GM12878 (cell line): ENCODE measurements around the gene PRKCD. TPM values are rescaled to one million over a fixed set of nuclear protein-coding genes. Genes with fewer than 3 reads are reported as not detected.

Experiments
- ATAC-seq: fragments of 200-7000 bp; cut with Tn5 transposase; 3 replicates; pipeline ENCODE4 v1.9.1; 2020; ENCODE audit warnings: mild to moderate bottlenecking, moderate library complexity
- BruUV-seq: library from RNA; stranded (reverse); fragments of 400-500 nt; replicated peaks from 2 replicates; lab custom pipeline; 2021; lab: Mats Ljungman, UMichigan
- CTCF ChIA-PET: fragments of 300-600 bp; sonication (Branson Sonifier 250); formaldehyde crosslinking; extraction: SDS; loops from one replicate; lab custom pipeline; 2021; ENCODE audit warnings: inconsistent platforms; lab: Yijun Ruan, JAX
- POLR2A ChIA-PET: fragments of 350-600 bp; formaldehyde crosslinking; extraction: SDS; loops from one replicate; lab custom pipeline; 2021; ENCODE audit warnings: inconsistent platforms; lab: Charles Lee
- RAD21 ChIA-PET: fragments of 300-600 bp; sonication (Branson Sonifier 250); formaldehyde crosslinking; loops from one replicate; lab custom pipeline; 2023; ENCODE audit warnings: antibody characterized with exemption; ENCODE audit not compliant: unreplicated experiment; lab: Charles Lee
- SMC1A ChIA-PET: fragments of 300-600 bp; sonication (Branson Sonifier 250); formaldehyde crosslinking; loops from one replicate; lab custom pipeline; 2023; ENCODE audit not compliant: unreplicated experiment, uncharacterized antibody; lab: Charles Lee
- DNase-seq: peaks from one replicate; pipeline ENCODE4 v3.0.0-alpha.2; 2011; ENCODE audit warnings: low read depth, low spot score
- FAIRE-seq: peaks from 3 replicates; lab custom pipeline; 2011; peaks lifted over from hg19 to GRCh38; lab: Jason Lieb, UNC
- H2AFZ ChIP-seq: 2 replicates; pipeline ENCODE4 v1.6.0; 2011; ENCODE audit warnings: low read depth, low read length, control low read depth; ENCODE audit not compliant: control insufficient read depth
- H3K27ac ChIP-seq: 2 replicates; pipeline ENCODE4 v1.5.1; 2011; ENCODE audit warnings: control low read depth; ENCODE audit not compliant: control insufficient read depth, insufficient read depth
- H3K27me3 ChIP-seq, 2 experiments: replicated peaks in 1 of 2; 2 replicates each; pipeline versions ENCODE4 v1.6.0 to v1.6.1; 2011; ENCODE audit warnings: low read length in 1 of 2; ENCODE audit not compliant: control insufficient read depth in 2 of 2, insufficient read depth in 2 of 2
- H3K36me3 ChIP-seq, 2 experiments: 2 replicates each; pipeline ENCODE4 v1.5.1; 2011; ENCODE audit warnings: low read length in 1 of 2; ENCODE audit not compliant: control insufficient read depth in 2 of 2, insufficient read depth in 2 of 2
- H3K4me1 ChIP-seq: 2 replicates; pipeline ENCODE4 v1.6.1; 2011; ENCODE audit warnings: mild to moderate bottlenecking, low read length, moderate library complexity, mixed read lengths; ENCODE audit not compliant: control insufficient read depth, insufficient read depth
- H3K4me2 ChIP-seq: 2 replicates; pipeline ENCODE4 v1.6.0; 2011; ENCODE audit warnings: control low read depth; ENCODE audit not compliant: control insufficient read depth, insufficient read depth
- H3K4me3 ChIP-seq: fragments of 200-600 bp; sonication (generic); 2 replicates; pipeline ENCODE4 v1.5.1; 2016
- H3K79me2 ChIP-seq: 2 replicates; pipeline ENCODE4 v1.6.0; 2011; ENCODE audit warnings: low read length; ENCODE audit not compliant: control insufficient read depth, insufficient read depth
- H3K9ac ChIP-seq: 2 replicates; pipeline ENCODE4 v1.8.0; 2011; ENCODE audit warnings: low read length, control low read depth, mixed read lengths; ENCODE audit not compliant: control insufficient read depth, insufficient read depth
- H3K9me3 ChIP-seq: replicated peaks from 3 replicates; pipeline ENCODE4 v1.5.1; 2011; ENCODE audit warnings: mild to moderate bottlenecking, low read length; ENCODE audit not compliant: control insufficient read depth, insufficient read depth
- H4K20me1 ChIP-seq: 2 replicates; pipeline ENCODE4 v1.6.0; 2011; ENCODE audit not compliant: control insufficient read depth, insufficient read depth
- DPF2 ChIP-seq: fragments of 450-650 bp; IDR thresholded peaks from 2 replicates; pipeline ENCODE4 v1.6.1; 2017; ENCODE audit warnings: mild to moderate bottlenecking
- IKZF2 ChIP-seq, 2 experiments: fragments of 450-650 bp; IDR thresholded peaks; 2 replicates each; pipeline ENCODE4 v1.6.1; 2017; ENCODE audit warnings: mild to moderate bottlenecking in 2 of 2, moderate library complexity in 2 of 2
- IRF4 ChIP-seq: IDR thresholded peaks from 2 replicates; pipeline ENCODE4 v1.6.1; 2011; ENCODE audit warnings: low read depth, low read length
- JUND ChIP-seq: IDR thresholded peaks from 2 replicates; pipeline ENCODE4 v1.6.1; 2012; ENCODE audit warnings: low read depth, mild to moderate bottlenecking, low read length, improper control_type of control experiment, moderate library complexity
- NKRF ChIP-seq: fragments of 450-650 bp; conservative IDR thresholded peaks from 2 replicates; pipeline ENCODE4 v1.6.1; 2017; ENCODE audit warnings: mild to moderate bottlenecking, moderate library complexity
- NR2C1 ChIP-seq: fragments of 450-650 bp; IDR thresholded peaks from 2 replicates; pipeline ENCODE4 v1.6.1; 2017; ENCODE audit warnings: antibody characterized with exemption, mild to moderate bottlenecking, moderate library complexity
- SMAD1 ChIP-seq: fragments of 450-650 bp; IDR thresholded peaks from 2 replicates; pipeline ENCODE4 v1.6.1; 2018; ENCODE audit warnings: mild to moderate bottlenecking, low read depth; ENCODE audit not compliant: partially characterized antibody
- SMAD5 ChIP-seq: IDR thresholded peaks from 2 replicates; pipeline ENCODE4 v1.6.1; 2016; ENCODE audit warnings: antibody characterized with exemption, low read depth
- SMC3 ChIP-seq: IDR thresholded peaks from 2 replicates; pipeline ENCODE4 v1.6.1; 2011; ENCODE audit warnings: low read length, improper control_type of control experiment, borderline replicate concordance
- TCF12 ChIP-seq: IDR thresholded peaks from 2 replicates; pipeline ENCODE4 v1.6.1; 2011; ENCODE audit warnings: low read depth, mild to moderate bottlenecking, low read length
- ZNF384 ChIP-seq: IDR thresholded peaks from 2 replicates; pipeline ENCODE4 v1.6.1; 2012; ENCODE audit warnings: low read depth, mild to moderate bottlenecking, low read length, improper control_type of control experiment, borderline replicate concordance
- WGBS: methylation state at CpG from one replicate; pipeline ENCODE4 v1.1.6; 2016; ENCODE audit warnings: low lambda C conversion rate; ENCODE audit not compliant: insufficient replicate concordance, insufficient coverage; ENCODE audit errors: missing lambda C conversion rate; 5-methylcytosine and 5-hydroxymethylcytosine counted together
- in situ Hi-C: fragments of 300-500 bp; cut with MboI; formaldehyde crosslinking; loops from 9 replicates; pipeline ENCODE4 v1.14.3; 2018; ENCODE audit warnings: mixed read lengths
- intact Hi-C: fragments of 100-400 bp; cut with micrococcal nuclease; formaldehyde crosslinking; loops from one replicate; pipeline ENCODE4 v1.14.2; 2022; ENCODE audit not compliant: unreplicated experiment
- polyA plus RNA-seq, 11 experiments: library from polyadenylated mRNA; depleted of rRNA in 4 of 11; unstranded in 6 of 11; stranded (reverse) in 5 of 11; fragments of >200 nt; fragmentation: Nextera tagmentation in 4 of 11; fragmentation: Illumina TruSeq in 1 of 11; extraction: Ambion mirVana in 4 of 11; extraction: Trizol in 1 of 11; gene quantifications; 1 replicate in 1 of 11; 2 replicates in 10 of 11; pipeline versions ENCODE4 v1.2.1 to v1.2.3, GENCODE V29; 2011 to 2016; ENCODE audit warnings: inconsistent platforms in 2 of 11, missing spikeins in 2 of 11, low read depth in 1 of 11
- total RNA-seq, 4 experiments: library from RNA; depleted of rRNA in 3 of 4; stranded (reverse); fragments of >200 nt in 3 of 4; fragmentation: Illumina TruSeq in 1 of 4; extraction: Trizol in 1 of 4; gene quantifications; 2 replicates each; pipeline versions ENCODE4 v1.2.1 to v1.2.3, GENCODE V29; 2013 to 2021
- TF ChIP-seq, protein P1 (sequence below): fragments of 450-650 bp; IDR thresholded peaks from 2 replicates; pipeline ENCODE4 v1.6.1; 2016; ENCODE audit warnings: mild to moderate bottlenecking
- TF ChIP-seq, protein P2 (sequence below): fragments of 450-650 bp; IDR thresholded peaks from 2 replicates; pipeline ENCODE4 v1.6.1; 2014; ENCODE audit warnings: mild to moderate bottlenecking
- TF ChIP-seq, protein P3 (sequence below): IDR thresholded peaks from 2 replicates; pipeline ENCODE4 v1.6.1; 2012; ENCODE audit warnings: low read depth, low read length, improper control_type of control experiment
- TF ChIP-seq, protein P4 (sequence below): IDR thresholded peaks from 2 replicates; pipeline ENCODE4 v1.6.1; 2012; ENCODE audit warnings: low read depth, low read length, improper control_type of control experiment

Gene PRKCD
- total and polyA plus RNA-seq, 10 of the 15 experiments (the other 5 are each of a cell fraction or from before 2014, with no cell fraction given) = 10.0 to 114 (median 42.4) TPM

DNA sequence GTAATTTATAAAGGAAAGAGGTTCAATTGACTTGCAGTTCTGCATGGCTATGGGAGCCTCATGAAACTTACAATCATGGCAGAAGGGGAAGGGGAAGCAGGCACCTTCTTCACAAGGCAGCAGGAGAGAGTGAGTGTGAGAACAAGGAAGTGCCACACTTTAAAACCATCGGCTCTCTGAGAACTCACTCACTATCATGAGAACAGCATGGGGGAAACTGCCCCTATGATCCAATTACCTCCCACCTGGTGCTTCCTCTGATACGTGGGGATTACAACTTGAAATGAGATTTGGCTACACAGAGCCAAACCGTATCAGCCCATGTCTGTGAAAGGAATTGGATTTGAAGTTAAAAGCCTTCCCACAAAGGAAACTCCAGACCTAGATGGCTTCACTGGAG lies 55.7 kb downstream of the PRKCD start:
- Histone ChIP-seq H3K4me3 (no peak overlapping the region), H3K4me2 (no peak overlapping the region), H3K9me3 (no peaks in the 10 kb centered on the region; the same call in 2 of the 3 replicates), H3K4me1 (no peaks in the 10 kb centered on the region; the same call in 1 of the 2 replicates), H3K27ac (no peak overlapping the region), H3K27me3 (no peaks in the 10 kb centered on the region), H3K79me2 (no peaks in the 10 kb centered on the region), H4K20me1 (no peaks in the 10 kb centered on the region), H2AFZ (no peak overlapping the region), H3K9ac (no peak overlapping the region), H3K36me3 (peaks cover 0 to 3% of the 10 kb centered on the region in 2 experiments; a peak in 1 of 4 replicates)
- no peak for FAIRE-seq
- ATAC-seq = no peak
- in situ Hi-C loops (no loop called here), intact Hi-C loops (no loop called here)
- no TSS peak for BruUV-seq
- 75% methylated on average over 3 of the region's 3 CpGs for WGBS
- RAD21 ChIA-PET = no interaction called here
- SMC1A ChIA-PET = no interaction called here
- DNase-seq = no peak
- CTCF ChIA-PET = no interaction called here
- TF ChIP-seq DPF2 (no peak), SMC3 (no peak), NKRF (no peak), SMAD1 (no peak), TCF12 (no peak), NR2C1 (no peak), IKZF2 (IDR thresholded peaks at IDR 0.05) (no peak), ZNF384 (no peak), IRF4 (no peak), SMAD5 (no peak), JUND (no peak)
- TF ChIP-seq, protein P1, sequence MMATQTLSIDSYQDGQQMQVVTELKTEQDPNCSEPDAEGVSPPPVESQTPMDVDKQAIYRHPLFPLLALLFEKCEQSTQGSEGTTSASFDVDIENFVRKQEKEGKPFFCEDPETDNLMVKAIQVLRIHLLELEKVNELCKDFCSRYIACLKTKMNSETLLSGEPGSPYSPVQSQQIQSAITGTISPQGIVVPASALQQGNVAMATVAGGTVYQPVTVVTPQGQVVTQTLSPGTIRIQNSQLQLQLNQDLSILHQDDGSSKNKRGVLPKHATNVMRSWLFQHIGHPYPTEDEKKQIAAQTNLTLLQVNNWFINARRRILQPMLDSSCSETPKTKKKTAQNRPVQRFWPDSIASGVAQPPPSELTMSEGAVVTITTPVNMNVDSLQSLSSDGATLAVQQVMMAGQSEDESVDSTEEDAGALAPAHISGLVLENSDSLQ = no peak
- TF ChIP-seq, protein P2, sequence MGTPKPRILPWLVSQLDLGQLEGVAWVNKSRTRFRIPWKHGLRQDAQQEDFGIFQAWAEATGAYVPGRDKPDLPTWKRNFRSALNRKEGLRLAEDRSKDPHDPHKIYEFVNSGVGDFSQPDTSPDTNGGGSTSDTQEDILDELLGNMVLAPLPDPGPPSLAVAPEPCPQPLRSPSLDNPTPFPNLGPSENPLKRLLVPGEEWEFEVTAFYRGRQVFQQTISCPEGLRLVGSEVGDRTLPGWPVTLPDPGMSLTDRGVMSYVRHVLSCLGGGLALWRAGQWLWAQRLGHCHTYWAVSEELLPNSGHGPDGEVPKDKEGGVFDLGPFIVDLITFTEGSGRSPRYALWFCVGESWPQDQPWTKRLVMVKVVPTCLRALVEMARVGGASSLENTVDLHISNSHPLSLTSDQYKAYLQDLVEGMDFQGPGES = no peak
- TF ChIP-seq, protein P3, sequence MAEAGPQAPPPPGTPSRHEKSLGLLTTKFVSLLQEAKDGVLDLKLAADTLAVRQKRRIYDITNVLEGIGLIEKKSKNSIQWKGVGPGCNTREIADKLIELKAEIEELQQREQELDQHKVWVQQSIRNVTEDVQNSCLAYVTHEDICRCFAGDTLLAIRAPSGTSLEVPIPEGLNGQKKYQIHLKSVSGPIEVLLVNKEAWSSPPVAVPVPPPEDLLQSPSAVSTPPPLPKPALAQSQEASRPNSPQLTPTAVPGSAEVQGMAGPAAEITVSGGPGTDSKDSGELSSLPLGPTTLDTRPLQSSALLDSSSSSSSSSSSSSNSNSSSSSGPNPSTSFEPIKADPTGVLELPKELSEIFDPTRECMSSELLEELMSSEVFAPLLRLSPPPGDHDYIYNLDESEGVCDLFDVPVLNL = no peak
- TF ChIP-seq, protein P4, sequence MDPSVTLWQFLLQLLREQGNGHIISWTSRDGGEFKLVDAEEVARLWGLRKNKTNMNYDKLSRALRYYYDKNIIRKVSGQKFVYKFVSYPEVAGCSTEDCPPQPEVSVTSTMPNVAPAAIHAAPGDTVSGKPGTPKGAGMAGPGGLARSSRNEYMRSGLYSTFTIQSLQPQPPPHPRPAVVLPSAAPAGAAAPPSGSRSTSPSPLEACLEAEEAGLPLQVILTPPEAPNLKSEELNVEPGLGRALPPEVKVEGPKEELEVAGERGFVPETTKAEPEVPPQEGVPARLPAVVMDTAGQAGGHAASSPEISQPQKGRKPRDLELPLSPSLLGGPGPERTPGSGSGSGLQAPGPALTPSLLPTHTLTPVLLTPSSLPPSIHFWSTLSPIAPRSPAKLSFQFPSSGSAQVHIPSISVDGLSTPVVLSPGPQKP = no peak
- POLR2A ChIA-PET = interaction anchor here (0.6 to 0.7 kb wide), 2 partner anchors 65 to 169 kb away, joined by 5 to 7 read pairs; no protein-coding TSS in a partner anchor
